ENCODE data around the gene ITGA1.

ITGA1 gene

GRCh38 chr5:52869391-52869790 lies 81.7 kb downstream of the ITGA1 start:
- no peak for DNase-seq

DNA sequence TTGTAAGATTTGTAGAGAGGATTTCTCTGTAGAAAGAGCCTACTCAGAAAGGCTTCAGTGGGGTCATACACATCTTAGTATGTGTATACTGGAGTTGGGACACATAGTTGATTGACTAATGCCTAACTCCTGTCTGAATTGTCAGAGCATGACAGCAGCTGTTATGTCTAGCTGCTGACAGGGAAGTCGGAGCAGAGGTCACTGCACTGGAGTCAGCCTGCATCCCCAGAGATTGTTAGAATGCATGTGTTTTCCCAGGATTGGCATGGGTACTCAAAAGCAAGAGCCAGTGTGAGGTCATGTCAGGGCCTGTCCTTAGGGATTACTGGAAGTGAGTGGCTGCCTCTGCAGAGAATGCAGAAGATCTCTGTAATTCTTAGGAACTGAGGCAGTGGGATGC lies 82.7 kb downstream of the ITGA1 start:
- DNase-seq, result no peak

- DNase-seq, result no peak
These were observed 88.1 kb downstream of the ITGA1 start for GRCh38 chr5:52875827-52876226.

GRCh38 chr5:52876456-52876855 lies 88.7 kb downstream of the ITGA1 start:
- no peak for DNase-seq

DNA sequence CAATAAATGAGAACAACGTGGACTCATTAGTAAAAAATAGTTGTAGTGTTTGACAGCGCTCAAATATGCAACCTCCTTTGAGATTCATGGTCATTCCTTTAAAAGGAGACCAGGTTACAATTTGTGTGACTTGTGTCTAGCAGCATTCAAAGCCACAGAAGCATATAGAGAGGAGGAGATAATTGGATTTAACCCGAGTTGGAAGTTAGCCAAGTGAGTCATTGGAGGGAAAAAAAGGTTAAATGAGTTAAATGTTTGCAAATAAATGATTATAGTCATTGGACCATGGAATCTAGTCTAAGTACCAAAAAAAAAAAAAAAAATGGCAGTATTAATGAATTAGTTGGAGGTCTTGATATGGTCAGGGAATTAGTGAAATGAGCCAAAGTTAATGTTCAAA lies 90.9 kb downstream of the ITGA1 start:
- DNase-seq, result no peak

GRCh38 chr5:52880541-52880940 lies 92.8 kb downstream of the ITGA1 start:
- no peak for DNase-seq

DNA sequence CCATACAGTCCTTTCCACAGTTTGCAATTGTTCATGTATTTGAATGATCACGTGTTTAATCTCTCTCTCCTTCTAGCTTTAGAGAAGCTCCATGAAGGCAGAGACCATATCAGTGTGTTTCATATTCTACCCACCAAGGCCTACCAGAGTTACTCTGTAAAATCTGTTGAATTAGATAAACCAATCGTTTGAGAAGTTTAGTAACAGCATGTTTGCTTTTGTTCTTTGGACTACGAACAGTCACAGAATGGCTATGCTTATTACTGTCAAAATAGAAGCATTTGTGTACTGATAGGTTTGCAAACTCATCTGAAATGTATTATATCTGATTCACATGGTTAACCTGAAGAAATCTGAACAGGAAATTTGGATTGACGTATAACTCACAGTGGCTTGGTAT lies 93.8 kb downstream of the ITGA1 start:
- no peak for DNase-seq

DNA sequence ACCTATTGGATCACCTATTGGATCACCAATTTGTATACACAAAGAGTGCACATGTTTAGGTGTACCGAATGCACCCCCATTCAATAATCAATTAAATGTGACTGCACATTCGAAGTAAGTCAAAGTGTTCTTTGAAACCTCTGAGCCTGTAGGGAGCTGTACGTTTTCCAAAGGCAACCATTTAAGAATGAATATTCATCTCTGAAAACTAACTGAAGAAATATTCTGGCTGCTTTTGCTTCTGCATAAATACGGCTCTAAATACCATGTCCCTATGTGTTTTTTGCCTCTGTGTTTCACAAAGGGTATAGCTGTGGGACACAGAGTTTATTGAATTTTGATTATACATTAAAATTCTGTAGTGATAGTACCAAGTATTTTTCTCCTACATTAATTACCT lies 95.4 kb downstream of the ITGA1 start:
- no peak for DNase-seq

GRCh38 chr5:52884453-52884852 lies 96.7 kb downstream of the ITGA1 start:
- DNase-seq, result no peak

GRCh38 chr5:52885614-52886013 lies 97.9 kb downstream of the ITGA1 start:
- no peak for DNase-seq

DNA sequence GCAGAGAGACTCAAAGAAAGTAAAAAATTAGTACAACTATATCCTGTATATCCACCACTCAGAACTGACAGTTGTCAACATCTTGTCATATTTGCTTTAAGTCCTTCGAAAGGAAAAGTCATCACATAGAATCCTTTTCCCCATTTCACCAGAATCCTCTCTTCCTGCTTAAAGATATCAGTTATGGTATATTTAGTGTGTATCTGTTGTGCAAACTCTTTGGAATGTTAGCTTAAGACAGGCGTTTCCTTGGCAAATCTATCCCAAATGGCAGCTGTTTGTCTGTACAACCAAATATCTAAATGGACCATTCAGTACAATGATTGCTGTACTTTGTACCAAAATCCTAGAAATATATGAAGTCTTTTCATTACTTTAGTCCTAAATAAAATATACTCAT lies 98.5 kb downstream of the ITGA1 start:
- DNase-seq, result no peak

GRCh38 chr5:52887066-52887465 lies 99.3 kb downstream of the ITGA1 start:
- DNase-seq, result no peak

GRCh38 chr5:52888363-52888762 lies 100.6 kb downstream of the ITGA1 start:
- no peak for DNase-seq

DNA sequence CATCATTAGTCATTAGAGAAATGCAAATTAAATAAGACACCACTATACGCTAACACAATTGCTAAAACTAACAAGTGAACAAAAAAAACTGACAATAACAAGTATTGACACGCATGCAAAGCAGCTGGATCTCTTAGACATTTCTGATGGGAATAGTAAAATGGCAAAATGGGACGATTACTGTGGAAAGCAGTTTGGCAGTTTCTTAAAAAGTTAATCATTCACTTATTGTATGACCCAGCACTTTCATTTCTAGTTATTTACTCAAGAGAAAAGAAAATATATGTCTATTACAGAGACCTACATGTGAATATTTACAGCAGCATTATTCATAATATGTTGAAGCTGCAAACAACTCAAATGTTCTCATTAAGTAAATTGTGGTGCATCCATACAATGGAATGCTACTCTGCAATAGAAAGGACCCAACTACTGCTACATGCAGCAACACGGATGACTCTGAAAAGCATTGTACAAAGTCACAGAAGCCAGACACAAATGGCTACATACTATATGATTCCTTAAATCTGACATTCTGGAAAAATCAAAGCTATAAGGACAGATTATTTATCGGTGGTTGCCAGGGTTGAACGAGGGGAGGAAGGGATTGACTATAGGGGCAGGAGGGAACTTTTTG lies 104.6 kb downstream of the ITGA1 start:
- no peak for DNase-seq

- DNase-seq, result no peak
These were observed 105.4 kb downstream of the ITGA1 start for GRCh38 chr5:52893105-52893504.

DNA sequence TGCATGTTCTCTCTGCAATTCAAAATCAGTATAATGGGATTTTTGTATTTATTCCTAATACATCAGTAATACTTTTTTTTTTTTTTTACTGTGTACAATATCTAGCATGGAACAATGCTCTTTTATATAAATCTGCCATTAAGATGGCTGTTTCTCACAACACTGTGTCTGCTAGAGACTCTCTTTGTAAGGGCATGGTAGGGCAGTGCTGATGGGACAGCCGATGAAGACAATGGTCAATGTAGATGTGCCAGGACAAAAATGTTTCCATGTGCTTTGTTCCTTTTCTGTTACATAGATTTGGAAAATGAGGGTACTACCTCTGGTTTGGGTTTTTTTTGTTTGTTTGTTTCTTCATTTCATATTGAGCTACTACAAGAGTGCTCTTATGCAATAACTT lies 106.1 kb downstream of the ITGA1 start:
- no peak for DNase-seq

DNA sequence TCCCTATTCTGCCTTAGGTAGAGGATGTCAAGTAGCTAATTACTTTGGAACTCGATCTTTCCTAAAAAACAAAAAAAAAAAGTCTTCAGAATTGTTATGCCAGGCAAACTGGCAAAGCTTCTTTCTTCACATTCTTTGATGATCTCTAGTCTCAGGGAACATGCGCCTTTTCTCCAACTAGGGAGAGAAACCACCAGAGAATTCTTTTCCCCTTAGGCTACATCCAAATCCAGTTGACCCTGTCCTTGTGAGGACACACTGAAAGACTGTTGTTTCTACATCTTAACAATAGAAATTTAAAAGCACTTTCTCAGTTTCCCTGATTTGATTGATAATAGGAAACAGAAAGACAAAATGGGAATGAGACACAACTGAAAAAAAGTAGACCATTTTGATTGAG lies 106.7 kb downstream of the ITGA1 start:
- no peak for DNase-seq

GRCh38 chr5:52895075-52895474 lies 107.4 kb downstream of the ITGA1 start:
- DNase-seq, result no peak

- no peak for DNase-seq
These were observed 108.1 kb downstream of the ITGA1 start for GRCh38 chr5:52895572-52896413.

DNA sequence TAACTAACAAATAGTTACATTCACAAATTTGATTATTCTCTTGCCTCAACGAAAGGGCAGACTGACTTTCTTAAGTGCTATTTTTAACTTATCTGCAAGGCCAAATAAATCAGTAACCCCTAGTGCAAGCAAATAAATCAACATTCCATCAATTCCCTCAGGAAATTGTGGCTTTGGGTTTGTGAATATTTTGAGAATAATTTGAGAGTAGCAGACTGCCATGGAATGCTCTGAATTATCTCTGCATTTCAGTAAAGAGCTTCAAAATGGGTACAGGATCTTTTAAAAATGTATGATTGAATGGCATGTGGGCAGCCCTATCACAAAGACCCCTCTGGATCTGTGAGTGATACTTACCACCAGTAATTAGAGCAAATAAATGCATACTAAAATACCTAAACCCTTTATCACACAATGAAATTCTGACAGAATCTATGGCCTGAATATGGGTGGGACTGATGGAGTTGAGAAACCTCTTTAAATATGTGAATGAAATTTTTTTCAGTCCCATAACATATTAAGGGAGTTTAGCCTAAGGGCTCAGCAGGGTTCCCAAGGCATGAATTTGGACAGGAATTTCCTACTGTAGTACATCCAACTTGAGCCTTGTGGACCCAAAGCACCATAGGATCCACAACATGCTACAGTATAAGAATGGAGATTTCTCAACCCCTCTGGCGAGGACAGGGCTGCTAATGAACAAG lies 109.0 kb downstream of the ITGA1 start:
- DNase-seq, result no peak

DNA sequence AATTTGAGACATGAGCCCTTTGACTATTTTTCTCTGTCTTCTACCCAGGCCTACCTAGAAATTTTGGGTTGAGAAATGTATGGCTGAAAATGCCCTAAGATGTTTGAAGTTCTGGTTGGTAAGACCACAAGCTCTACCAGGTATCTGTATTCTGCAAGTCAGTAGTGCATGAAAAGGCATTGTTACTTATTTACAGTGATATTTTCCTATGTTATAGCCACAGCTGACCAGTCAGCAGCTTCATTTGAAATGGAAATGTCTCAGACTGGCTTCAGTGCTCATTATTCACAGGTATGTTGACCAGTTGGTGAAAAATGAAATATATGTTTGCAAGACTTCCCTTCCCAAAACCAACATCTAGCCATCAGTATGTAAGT lies 109.5 kb downstream of the ITGA1 start:
- DNase-seq, result no peak

- no peak for DNase-seq
These were observed 111.4 kb downstream of the ITGA1 start for GRCh38 chr5:52898961-52899680.

DNA sequence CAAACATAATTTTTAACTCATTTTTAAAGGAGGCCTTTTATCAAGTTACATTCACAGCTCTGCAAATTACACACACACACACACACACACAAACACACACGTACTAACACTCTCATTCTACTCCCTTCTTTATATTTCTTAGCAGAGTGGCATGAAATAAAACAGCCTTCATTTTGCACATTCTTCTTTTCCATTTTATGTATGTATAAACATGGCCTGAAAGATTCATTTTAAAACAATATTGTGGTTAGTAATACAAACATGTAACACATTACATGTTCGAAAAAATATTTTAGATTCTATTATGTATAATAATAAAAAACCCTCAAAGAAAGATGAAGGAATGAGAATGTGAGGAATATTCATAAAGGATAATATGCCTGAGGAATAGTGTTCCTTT lies 115.4 kb downstream of the ITGA1 start:
- no peak for DNase-seq

Data from GF-D8 (cell line).